HG03095 (cell line): Measurements from ENCODE around the gene VAMP8.
"Not testable (repeated sequence)": the region's sequence is repeated elsewhere in the genome, so short reads cannot be mapped to it uniquely, and the experiment has no call there.

Experiments used
- ATAC-seq: cut with Tn5 transposase; IDR thresholded peaks from one replicate; pipeline ENCODE4 v1.9.1; 2021; ENCODE audit warnings: moderate library complexity; ENCODE audit not compliant: unreplicated experiment

VAMP8 gene

DNA sequence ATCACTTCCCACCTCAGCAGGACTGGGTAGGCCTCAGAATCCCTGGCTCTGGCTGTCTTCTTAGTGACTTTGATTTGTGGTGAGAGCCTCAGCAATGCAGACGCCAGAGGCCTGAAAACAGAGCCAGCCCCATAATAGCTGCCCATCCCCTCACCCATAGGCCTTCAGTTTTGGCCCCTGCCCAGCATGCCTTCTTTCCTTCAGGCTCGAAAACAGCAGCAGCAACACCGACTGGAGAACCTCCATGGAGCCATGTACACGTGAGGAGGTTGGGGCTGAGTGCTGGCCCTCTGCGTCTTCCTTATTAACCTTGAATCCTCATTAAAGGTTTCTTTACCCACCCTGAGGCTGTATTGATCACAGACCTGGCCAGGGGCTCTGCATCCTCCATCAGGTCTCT is 19.9 kb downstream of the VAMP8 start:
- no peak for ATAC-seq

DNA sequence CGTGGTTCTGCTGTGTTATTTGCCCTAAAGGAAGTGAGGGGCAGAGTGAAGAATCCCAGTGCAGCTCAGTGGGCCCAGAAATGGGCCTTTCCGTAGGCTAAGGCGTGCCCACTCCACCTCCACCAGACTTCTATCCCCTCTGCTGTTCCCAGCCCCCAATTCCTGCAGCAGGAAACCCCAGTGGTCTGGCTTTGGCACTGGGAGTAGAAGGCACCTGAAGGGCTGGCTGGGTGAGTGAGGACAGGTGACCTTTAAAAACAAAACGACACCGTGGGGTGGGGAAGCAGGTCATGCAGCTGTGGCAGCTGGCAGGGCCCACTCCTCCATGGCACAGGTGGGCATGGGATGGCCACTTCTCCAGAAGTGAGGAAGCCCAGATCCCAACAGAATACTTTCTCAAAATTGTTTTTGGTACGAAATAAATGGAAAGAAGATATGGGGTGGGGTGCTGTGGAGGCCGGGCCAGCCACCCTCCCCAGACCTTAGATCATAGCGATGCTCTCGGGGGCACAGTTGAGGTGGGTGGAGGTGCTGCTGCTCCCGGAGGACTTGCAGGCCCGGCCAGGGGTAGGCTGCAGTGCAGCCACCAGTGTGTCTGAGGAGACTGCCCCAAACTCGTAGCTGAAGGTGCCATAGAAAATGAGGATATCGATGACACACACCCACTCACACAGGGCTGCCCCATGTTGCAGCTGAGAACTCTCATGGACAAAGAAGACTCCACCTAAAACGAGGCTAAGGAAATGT is 21.4 kb downstream of the VAMP8 start:
- no peak for ATAC-seq

DNA sequence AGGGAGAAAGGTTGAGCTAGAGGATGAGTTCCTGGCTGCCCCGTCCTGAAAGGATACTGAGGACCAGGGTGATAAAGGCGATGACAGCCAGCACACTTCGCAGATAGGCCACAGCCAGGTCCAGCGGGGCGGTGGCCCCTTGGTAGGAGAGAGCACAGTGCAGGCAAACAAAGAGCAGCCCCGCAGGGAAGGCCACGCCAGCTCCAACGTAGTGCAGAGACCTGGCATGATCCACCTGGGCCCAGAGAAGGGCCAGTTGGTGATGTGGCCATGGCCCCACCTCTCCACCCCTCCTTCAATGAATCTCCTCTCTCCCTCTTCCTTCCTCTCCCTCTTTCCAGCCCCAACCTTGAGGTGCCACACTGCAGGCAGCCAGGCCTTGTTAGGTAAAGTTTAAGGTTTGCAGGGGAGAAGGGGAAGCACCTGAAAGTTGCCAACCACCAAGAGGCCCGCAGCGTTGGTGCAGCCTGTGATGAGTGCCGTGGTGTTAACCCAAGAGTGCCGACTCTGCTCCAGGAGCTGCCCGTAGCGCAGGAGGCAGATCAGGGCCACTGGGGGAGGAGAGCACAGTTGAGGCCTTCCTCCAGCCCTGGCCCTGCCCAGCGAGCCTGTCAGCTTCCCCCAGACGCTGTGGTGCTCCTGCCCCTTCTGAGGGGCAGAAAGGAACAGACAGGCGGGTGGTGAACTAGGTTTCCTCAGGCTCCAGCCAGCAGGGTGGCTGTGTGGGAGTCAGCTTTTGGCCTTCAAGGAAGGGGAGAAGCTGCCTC is 22.3 kb downstream of the VAMP8 start:
- no peak for ATAC-seq

DNA sequence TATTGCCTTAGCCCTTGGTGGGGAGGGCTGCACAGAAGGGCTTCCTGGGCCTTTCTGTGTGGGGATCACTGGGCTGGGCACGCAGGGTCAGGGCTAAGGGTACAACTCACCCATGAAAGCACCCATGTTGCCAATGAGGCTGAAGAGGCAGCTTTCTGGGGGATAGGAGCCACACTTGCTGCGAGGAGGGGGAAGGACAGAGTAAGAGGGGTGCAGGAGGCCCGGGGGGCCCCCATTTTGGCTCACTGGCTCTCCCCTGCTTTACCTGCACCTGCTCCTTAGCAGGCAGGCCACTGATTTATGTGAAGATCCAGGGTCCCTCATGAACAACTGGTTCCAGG is 22.8 kb downstream of the VAMP8 start:
- ATAC-seq = no peak

DNA sequence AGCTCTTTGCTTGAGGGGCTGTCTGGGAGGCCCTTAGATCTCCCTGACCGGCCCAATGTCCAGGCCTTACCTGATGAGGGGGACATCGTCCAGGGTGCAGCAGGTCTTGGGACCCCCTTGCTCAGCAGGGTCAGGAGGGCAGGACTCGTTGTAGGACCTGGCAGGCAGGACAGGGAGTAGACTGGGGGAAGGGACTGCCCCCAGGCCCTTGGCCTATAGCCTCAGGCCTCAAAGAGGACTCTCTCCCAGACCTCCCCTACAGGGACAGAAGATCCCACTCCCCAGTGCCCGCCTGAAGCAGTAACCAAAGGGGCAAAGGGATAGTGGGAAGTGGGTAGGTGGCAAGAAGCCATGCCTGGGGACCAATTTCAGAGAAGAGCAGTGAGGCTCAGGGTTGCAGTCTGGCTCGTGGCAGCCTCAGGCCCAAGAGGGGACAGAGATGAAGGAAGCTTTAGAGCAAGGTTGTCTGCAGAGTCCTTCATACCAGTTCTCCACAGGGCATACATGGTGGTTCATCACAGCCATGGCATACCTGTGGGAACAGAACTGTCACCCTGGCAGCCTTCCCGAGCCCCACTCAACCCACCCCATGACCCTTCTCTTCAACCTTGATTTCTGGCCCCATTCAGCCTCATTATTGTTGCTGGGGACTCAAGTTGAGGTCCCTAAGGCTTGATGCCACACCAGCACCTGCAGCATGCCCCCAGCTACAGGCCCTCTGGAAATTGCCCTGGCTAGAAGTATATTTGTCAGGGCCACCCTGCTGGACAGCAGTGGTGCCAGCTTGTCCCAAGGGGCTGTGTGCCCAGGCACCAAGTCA is 23.8 kb downstream of the VAMP8 start:
- no peak for ATAC-seq

DNA sequence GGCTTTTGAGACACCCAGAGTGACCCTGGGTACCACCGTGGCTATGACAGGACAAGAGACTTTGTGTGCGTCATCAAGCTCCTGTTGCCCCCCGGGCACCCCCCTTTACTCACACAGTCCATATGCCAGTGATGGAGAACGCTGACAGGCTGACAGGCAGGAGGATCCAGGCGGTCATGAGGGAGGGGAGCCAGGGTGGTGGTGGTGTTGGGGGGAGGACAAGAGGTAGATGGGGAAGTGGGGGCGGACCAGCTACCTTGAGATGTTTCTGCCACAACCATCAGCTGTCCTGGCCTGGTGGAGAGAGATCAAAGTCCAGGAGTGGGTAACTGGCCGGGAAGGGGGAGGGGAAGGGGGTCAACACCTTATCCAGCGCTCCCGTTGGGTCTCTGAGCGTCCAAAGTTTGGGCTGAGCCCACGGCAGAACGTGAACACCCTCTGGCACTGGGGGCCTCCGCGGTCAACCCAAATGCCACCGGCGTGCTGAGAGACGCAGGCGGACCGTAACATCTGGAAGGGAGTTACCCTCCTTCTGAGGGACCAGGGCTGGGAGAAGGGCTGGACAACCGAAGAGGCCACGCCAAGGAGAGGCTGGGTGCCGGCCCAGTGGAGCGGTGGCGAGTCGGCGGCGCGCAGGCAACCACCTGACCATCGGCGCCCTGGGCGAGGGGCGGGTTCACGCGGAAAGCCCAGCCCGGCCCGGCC is 24.5 kb downstream of the VAMP8 start:
- peak; percentile 32 for ATAC-seq

DNA sequence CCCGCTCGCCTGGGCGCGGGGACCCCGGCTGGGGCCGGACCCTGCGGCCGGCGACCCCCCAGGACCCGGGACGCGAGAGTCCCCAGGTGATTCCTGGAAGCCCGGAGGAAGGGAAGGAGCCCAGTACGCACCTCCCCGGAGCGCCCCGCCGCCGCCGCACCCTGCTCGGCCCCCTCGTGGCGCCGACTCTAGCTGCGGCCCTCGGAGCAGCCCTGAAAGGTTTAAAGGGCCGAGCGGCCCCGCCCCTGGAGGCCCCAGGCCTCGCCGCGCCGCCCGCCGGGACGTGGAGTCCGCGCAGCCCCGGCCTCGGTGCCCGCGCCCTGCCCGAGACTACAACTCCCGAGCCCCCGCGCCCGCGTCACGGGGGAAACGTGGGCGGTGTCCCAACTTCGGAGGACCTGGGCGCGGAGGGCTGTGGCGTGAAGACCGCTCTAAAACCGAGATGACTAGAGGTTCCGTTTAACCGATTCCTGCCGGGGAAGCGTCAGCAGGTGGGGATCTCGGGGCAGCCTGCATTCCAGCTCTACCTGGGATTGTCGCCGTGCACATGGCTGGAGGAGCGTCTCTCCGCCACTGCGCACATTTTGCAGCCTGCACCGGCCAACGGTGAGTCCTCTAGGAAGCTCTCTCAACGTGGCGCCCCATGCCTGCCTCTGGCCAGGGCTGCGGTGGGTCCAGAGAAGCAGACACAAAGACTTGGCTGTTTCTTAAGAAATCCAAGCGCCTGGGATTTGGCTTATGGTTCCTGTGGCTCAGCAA is 25.3 kb downstream of the VAMP8 start, which contains the start of gene TMEM150A:
TSS of gene TMEM150A (minus strand) at position 223 of the 759 bp plus-strand sequence. CDS start 750 bp downstream, outside the sequence.
- peak; percentile 95 for ATAC-seq

DNA sequence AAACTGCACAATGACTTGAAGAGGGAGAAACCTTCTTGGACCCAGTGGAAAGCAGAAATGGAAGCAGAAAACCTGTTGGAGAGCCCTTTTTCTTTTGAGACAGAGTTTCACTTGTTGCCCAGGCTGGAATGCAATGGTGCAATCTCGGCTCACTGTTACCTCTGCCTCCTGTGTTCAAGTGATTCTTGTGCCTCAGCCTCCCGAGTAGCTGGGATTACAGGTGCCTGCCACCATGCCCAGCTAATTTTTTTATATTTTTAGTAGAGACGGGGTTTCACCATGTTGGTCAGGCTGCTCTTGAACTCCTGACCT is 26.7 kb downstream of the VAMP8 start:
- ATAC-seq = not testable (repeated sequence)

DNA sequence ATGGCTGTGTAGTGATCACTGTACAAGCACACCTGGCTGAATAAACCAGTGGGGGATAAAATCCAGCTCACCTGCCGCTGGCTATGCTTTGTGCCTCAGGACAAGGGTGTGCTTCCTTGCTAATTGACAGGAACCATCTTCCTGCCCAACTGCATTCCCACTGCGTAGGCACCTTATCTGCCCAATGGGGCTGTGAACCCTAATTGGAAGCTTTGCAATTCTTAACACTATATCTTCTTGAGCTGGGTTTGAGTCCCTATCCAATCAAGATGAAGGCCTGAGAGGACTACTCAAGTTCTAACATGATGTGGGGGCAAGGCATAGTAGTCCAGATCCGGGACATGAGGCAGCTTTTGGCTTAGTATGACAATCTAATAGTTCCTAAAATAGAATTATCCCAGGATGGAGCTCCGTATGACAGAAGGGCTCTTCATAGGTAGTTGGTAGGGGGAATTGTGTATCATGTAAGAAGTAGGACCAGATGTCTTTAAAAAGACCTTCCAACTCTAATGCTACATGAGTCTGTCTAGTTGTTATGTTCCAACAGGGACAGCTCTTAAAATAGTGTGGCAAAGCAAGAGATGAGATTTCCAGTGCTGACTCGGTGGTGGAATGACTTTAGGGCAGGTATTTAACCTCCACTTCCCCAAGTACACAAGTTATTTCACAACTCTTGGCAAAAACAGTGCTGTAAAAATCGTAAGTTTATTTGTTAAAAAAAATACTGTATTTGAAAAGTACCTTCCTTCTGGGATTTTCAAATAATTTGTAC is 27.4 kb downstream of the VAMP8 start:
- no peak for ATAC-seq

DNA sequence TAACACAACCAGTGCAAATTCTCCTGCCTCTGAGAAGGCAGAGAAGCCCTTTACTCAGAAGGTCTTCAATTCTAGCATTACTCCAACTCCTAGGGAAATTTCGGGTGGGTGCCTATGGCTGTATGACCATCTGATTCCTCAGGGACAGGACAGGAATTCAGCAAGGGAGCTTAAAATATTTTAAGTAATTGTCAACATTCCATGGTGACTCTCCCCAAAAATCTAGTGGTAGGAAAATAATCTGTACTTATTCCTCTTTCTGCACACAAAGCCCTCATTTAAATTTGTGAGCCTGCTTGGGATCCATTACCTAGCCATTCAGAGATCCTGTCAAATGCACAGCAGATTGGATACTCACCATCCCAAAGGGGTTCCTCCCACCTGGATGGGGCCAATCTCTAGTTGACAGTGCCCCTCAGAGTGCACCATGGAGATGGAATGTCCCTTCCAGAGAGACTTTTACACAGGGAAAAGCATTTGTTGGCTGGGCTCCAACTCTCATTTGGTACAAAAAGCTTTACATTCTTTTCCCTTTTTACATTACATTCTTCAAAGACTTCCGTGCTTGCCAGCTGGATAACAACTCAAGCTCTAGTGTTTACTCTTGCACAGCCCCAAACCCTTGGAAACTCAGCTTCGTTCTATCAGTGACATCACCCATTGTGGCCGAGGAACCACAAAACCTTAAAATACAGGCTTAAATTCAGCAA is 28.2 kb downstream of the VAMP8 start:
- ATAC-seq = no peak

DNA sequence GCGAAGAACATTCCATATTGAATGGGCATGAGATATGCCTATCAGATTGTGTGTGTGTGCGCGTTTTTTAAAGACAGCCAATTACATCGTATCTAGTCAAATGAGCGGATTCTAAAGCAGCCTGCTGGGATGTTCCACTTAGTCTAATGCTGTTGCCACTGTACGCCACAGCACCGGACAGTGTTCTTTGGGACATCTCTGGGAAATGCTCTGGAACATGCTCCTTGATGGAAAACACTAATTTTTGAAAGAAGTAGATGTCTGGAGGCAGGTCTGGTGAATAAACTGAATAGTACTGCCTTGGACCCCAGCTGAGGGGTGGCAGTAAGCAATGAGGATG is 28.7 kb downstream of the VAMP8 start:
- ATAC-seq = no peak

DNA sequence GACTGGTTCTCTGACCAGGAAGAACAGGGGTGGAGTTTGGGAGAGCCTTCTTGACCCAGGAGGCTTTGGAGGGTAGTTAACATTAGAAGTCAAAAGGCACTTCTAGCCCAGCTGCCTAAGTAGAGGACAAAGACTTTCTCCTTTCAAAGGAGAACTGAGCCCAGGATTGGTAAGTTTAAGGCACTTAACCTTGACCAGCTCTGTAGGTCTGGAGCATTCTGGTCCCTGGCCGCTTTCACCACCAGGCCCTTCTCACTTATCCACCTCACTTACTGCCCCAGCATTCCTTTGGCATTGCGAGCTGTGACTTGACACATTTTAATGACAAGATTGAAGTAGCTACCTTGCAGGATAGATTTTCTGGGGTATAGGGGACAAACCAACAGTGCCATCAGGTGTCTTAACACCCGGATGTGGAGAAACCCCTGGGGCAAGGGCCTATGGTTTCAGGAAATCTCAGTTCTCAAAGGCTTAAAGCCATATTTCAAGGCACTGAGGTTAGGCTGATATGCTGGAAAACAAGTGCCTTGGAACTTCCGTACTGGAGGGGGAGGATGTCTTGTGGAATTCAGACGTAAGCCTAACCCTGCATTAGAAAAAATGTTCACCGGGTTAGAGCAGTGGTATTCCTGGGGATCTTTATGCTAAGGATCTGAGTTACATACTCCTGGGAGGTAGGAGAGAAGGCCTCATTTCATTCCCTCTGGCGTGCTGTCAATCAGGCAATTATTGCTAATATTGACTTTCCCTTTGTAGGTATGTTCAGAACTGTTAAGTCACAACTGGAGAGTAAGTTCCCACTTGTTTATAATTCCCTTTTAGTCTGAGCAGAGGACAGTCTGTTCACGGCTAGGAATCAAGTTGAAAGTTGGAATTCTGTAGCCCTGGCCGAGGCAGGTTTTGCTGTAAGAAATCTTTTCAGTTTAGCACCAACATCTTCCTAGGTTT is 30.2 kb downstream of the VAMP8 start:
- no peak for ATAC-seq

DNA sequence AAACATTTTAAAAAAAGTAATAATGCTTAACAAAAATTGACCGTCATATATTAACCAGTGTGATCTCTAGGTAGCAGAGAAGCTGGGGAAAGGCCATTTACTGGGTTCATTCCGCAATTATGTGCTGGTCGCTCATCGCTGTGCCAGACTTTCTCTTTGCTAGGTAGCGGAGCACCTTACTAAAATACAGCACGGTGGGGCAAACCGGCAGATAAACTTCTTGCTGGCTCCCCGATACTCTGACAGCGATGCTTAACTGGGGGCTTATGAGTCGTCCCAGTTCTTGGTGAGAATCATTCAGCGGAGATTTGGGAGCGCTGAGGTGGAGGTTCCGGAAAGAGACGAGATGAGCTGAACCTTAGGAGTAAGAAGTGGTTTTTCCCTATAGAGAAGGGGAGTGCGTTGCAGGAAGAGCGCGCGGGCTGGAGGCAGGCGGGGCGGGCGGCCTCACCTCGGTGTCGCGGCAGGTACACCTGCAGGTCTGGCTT is 33.9 kb downstream of the VAMP8 start:
- ATAC-seq = no peak

DNA sequence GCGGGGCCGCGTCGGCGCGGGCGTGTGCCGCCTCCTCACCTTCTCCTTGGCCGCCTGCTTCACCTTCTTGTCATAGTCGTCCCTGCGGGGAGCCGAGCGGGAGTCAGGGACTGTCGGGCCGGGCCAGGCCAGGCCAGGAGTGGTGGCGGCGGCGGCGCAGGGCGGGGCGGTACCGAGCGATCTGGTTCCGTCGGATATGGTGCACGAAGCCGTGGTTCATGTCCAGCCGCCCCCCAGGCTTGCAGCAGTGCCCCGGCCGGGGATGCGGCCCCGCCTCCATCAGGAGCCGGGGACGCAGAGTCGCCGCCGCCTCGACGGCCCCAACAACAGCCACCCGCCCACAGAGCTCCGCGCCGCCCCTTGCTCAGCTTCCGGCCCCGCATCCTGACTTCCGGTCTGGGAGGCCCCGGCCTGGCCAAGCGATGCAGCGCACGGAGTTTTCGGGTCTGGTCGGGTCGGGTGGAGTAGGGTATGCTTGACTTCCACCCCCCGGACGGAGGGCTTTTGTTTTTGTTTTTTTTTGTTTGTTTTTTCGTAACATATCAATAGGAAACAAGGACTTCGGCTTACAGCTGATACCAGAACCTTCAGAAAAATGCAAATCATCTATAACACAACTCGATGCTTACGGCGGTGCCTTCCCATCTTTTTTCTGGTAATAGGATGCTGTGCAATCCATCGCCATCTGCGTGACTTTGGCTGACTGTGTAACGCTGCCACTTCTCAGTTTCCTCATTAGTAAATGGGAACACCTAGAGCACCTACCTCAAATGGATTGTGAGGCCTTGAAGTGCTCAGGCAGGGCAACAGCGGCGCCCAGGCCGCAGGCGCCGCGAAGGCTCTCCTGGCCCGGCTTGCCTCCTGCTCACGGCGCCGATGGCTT is 34.6 kb downstream of the VAMP8 start, which contains the start of gene C2orf68:
TSS of gene C2orf68 (minus strand) at position 362 of the 883 bp plus-strand sequence. CDS start at position 280, 82 bp downstream.
- peak; percentile 77 for ATAC-seq

DNA sequence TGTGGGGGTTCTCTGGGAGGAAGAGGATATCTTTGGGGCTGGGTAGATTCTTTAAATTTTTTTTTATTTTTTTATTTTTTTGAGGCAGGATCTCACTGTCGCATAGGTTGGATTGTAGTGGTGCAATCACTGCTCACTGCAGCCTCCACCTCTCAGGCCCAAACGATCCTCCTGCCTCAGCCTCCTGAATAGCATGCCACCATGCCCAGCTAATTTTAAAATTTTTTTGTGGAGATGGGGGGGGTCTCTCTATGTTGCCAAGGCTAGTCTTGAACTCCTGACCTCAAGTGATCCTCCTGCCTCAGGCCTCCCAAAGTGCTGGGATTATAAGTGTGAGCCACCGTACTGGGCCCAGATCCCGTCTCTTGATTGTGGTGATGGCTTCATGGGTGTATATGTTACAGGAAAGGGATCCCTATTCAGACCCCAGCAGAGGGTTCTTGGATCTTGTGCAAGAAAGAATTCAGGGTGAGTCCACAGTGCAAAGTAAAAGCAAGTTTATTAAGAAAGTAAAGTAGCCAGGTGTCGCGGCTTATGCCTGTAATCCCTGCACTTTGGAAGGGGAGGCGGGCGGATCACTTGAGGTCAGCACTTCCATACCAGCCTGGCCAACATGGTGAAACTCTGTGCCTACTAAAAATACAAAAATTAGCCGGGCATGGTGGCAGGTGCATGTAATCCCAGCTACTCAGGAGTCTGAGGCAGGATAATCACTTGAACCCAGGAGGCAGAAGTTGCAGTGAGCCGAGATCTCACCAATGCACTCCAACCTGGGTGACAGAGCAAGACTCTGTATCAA is 36.5 kb downstream of the VAMP8 start:
- ATAC-seq = no peak

DNA sequence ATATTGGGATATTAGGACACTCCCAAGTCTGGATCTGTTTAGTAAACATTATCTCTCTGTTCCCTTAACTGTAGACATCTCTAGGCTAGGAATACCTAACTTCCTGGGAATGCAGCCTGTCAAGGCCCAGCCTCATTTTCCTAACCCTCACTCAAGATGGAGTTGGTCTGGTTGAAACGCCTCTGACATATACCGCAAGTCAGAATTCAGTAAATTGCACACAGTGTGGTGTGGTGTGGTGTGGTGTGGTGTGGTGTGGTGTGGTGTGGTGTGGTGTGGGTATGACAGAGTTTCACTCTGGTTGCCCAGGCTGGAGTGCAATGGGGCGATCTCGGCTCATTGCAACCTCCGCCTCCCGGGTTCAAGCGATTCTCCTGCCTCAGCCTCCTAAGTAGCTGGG is 37.4 kb downstream of the VAMP8 start:
- ATAC-seq = not testable (repeated sequence)
